Stimulated activated CD8-positive, alpha-beta memory T cell treated with anti-CD3 and anti-CD28 coated beads, Interleukin-15, amount 100 ng/mL, for 48 hours (primary cell): ENCODE measurements around the gene ADAT3.
"Not testable (repeated sequence)": the region's sequence is repeated elsewhere in the genome, so short reads cannot be mapped to it uniquely, and the experiment has no call there.

Experiments
- DNase-seq, 2 donors: peaks; one replicate each; pipeline ENCODE4 v3.0.0-alpha.2; 2020; ENCODE audit warnings: low read depth in 2 of 2

The ADAT3 gene

GRCh38 chr19:1882786-1883692, 22.2 kb upstream of the ADAT3 start:
- DNase-seq = no peak

GRCh38 chr19:1883784-1884183, 21.4 kb upstream of the ADAT3 start:
- no peak for DNase-seq

DNA sequence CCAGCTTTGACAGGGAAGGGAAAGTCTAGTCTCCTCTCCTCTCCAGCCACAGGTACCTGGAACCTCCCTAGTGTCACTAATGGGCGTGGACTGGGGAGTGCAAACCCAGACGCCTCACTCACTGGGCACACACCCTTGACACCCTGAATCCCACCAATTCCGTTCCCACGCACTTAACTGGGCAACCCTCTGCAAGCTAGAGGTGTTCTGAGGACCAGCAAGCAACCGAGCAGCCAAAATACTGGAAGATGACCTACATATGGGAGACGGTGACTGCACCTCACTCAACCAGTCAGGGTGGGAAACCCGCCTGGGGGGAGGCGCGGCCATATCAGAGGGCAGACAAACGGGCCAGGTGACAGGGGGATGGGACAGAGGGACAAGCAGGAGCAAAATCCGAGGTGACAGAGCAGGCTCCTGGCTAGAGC, 20.9 kb upstream of the ADAT3 start:
- no peak for DNase-seq

GRCh38 chr19:1884719-1885334, 20.4 kb upstream of the ADAT3 start:
- no peak for DNase-seq

DNA sequence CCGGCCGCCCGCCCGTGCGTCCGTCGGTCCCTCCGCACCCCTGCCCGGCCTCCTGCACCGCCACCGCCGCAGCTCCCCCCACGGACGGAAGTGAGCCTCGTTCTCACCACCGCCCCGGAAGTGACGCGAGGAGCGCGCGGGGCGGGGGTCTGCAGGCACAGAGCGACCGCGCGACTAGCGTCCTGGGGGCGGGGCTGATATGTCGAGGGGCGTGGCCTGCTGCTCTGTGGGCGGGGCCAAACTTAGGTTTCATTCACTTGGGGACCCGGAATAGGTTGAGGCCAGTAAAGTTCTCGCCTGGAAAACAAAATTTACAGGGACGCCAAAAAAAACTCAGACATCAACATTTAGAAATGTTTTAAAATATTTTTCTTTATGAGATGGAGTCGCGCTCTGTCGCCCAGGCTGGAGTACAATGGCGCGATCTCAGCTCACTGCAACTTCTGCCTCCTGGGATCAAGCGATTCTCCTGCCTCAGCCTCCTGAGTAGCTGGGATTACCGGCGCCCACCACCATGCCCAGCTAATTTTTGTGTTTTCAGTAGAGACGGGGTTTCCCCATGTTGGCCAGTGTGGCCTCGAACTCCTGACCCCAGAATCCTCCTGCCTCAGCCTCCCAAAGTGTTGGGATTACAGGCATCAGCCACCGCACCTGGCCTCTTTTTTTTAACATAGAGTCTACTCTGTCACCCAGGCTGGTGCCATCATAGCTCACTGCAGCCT, 19.6 kb upstream of the ADAT3 start, which contains the start of gene ABHD17A:
ABHD17A (minus strand) TSS at position 99 of the 722 bp plus-strand sequence. CDS start 3,930 bp downstream, outside the sequence.
- peak; percentile 94 for DNase-seq

DNA sequence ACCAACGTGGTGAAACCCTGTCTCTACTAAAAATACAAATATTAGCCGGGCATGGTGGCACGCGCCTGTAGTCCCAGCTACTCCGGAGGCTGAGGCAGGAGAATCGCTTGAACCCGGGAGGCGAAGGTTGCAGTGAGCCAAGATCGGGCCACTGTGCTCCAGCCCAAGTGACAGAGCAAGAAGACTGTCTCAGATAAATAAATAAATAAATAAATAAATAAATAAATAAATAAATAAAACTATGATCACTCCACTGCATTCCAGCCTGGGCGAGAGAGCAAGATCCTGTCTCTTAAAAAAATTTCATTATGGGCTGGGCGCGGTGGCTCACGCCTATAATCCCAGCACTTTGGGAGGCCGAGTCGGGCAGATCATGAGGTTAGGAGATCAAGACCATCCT, 18.8 kb upstream of the ADAT3 start:
- DNase-seq = not testable (repeated sequence)

DNA sequence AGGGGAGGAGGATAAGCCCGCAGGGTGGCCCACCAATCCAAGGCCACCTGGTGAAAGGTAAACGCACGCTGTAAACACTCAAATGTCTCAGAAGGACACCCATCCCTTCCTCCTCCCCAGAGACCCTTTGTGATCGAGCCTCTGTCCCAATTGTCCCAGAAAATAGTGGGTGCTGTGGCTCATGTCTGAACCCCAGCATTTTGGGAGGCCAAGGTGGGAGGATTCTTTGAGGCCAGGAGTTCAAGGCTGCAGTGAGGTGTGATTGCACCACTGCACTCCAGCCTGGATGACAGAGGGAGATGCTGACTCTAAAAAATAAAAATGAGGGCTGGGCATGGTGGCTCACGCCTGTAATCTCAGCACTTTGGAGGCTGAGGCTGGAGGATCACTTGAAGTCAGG, 16.8 kb upstream of the ADAT3 start:
- no peak for DNase-seq

DNA sequence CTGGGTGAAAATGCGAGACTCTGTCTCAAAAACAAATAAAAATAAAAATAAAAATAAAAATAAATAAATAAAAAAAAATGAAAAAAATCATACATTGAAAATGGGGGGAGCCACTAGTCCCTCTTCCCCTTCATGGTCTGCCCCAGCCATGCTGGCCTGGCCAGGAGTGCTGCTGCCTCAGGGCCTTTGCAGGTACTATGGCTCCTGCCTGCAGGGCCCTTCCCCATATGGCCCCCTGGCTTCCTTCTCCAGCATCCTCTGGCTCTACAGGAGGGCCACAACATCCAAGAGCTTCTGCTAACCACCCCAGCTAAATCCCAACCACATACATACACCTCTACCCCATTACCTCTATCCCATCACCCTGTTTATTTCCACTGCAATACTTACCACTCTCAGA, 15.3 kb upstream of the ADAT3 start:
- DNase-seq = no peak

DNA sequence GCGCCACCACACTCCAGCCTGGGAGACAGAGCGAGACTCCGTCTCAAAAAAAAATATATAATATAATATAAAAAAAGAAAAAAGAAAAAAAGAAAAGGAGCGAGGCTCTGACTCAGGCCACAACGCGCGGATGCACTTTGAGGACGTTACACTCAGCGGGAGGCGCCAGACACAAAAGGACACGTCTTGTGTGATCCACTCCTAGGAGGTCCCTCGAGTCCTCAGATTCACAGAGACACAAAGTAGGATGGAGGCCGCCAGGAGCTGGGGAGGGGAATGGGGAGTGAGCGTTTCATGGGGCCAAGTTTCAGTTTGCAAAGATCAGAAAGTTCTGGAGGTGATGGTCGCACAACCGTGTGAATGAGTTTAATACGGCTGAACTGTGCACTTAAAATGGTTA, 11.4 kb upstream of the ADAT3 start:
- DNase-seq = no peak

DNA sequence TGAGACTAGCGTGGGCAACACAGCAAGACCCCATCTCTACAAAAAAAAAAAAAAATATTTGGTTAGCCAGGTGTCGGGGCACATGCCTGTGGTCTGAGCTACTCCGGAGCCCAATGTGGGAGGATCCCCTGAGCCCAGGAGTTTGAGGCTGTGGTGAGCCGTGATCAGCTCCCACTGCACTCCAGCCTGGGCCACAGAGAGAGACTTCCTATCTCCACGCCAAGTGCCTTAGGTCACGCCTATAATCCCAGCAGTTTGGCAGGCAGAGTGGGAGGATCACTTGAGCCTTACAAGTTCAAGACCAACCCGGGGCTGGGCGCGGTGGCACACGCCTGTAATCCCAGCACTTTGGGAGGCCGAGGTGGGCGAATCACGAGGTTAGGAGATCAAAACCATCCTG, 8.7 kb upstream of the ADAT3 start:
- DNase-seq = no peak

DNA sequence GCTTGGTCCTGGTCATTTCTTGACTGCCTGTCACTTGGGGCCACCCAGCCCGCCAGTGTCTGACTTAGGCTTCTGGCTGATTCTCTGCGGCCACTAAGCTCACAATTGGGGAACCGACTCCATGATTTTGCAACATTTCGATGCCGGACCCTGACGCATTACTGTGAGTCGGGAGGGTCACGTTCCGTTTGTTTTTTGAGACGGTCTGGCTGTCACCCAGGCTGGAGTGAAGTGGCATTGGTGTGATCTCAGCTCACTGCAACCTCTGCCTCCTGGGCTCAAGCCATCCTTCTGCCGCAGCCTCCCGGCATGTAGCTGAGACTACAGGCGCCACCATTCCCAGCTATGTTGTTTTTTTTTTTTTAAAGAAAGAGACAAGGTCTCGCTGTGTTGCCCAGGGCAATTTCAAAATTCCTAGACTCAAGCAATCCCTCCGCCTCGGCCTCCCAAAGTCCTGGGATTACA, 3.2 kb upstream of the ADAT3 start:
- DNase-seq = no peak

GRCh38 chr19:1902923-1903322, 2.3 kb upstream of the ADAT3 start:
- DNase-seq = no peak

DNA sequence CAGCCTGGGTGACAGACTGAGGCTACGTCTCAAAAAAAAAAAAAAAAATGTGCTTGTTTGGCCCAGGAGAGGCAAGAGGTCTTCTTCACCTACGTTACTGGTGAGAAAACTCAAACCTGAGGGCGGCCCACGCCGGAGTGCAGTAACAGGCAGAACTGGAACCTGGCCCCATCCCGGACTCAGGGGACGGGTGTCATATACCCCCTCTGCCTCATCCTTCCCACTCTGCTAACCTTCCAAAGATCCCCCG, 414 bp upstream of the ADAT3 start:
- DNase-seq = no peak

DNA sequence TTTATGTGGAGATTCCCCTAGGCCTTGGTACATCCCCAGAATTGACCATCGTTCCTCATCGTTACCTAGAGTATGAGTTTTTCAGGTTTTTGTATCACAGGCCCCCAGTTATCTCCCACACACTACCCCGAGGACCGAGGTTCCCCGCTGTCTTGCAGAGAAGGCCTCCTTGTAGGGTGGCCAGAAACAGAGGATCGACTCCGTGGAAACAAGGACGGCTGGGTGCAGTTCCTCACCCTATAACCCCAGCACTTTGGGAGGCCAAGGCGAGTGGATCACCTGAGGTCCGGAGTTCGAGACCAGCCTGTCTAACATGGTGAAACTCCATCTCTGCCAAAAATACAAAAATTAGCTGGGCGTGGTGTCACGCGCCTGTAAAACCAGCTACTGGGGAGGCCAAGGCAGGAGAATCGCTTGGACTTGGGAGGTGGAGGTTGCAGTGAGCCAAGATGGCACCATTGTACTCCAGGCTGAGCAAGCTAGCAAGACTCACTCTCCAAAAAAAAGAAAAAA, 720 bp downstream of the ADAT3 start:
- no peak for DNase-seq

- DNase-seq = no peak
Measured at GRCh38 chr19:1906985-1907562, 1.9 kb downstream of the ADAT3 start.

DNA sequence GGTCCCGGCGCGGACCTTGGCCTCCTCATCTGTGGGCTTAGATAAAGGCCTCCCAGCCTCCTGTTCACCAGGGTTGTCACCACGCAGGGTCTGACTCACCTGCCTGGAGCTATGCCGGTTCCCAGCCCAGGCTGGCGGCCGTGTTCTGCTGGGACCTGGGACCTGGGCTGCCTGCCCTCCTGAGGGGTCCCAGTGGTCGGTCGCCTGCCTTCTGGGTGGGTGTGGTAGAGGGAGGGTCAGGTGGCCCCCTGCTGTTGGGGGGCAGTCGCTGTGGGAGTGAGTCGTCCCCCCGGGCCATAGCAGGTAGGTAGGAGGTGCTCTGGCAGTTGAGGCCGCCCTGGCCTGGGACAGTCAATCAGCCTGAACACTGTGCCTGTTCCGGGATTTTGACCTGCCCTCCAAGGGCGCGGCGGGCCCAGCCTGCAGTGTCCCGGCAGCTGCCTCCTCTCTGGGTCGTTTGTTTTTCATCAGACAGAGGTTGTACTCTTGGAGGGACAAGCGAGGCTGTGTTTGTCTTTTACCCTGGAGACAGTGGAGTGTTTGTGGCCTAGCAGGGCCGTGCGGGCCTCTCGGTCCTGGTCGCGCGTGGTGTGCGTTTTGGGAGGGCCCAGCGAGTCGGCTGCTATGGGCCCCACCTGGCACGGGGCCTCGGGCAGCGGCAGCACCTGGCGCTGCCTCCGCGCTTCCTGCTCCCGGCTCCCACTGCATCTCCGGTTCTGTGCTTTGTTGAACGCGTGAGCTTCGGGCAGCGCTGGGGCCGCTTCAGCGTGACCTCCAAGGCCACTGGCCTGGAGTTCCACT, 2.6 kb downstream of the ADAT3 start:
- DNase-seq = no peak

DNA sequence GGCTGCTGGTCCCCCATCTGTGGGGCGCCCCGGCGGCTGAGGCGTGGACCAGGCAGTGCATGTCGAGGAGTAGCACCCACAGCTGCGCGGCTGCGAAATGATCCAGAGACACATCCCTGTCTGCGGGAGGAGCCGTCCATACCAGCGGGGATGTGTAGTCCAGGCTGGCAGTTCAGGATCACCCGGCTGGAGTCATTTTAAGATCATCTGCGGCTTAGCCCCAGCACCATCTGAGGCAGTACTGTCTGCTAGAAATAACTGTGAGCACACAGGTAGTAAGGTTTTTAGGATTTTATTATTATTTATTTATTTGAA, 3.1 kb downstream of the ADAT3 start:
- DNase-seq = no peak

GRCh38 chr19:1909761-1910080, 4.5 kb downstream of the ADAT3 start:
- DNase-seq = no peak

DNA sequence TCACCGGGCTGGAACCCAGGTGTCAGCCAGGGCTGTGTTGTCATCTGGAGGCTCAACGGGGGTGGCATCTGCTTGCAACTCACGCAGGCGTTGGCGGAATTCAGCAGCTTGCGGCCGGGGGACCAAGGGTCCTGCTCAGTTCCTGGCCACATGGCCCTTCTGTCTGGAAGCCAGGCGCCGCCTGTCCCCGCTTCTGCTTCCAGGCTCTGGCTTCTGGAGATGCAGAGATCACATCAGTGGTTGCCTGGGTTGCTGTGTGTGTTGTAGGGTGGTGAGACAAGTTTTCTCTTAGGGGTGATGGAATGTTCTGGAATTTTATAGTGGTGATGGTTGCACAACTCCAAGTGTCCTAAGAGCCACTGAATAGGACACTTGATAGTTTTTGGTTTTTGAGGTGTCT, 5.0 kb downstream of the ADAT3 start:
- DNase-seq = no peak

- no peak for DNase-seq
Measured at GRCh38 chr19:1911098-1911497, 5.9 kb downstream of the ADAT3 start.

DNA sequence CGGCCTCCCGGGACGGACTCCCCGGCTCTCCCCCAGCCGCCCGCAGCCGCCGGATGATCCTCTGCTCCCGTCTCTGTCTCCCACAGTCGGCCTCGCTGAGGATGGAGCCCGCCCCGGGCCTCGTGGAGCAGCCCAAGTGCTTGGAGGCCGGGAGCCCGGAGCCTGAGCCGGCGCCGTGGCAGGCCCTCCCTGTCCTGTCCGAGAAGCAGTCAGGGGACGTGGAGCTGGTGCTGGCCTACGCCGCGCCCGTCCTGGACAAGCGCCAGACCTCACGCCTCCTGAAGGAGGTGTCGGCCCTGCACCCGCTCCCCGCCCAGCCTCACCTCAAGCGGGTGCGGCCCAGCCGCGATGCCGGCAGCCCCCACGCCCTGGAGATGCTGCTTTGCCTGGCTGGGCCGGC, 6.8 kb downstream of the ADAT3 start:
- no peak for DNase-seq
